Femur (tissue), 1 donor: ENCODE measurements around the gene ADK.
"Not testable (repeated sequence)": the region's sequence is repeated elsewhere in the genome, so short reads cannot be mapped to it uniquely, and the experiment has no call there.

Source experiments
- DNase-seq: peaks from one replicate; pipeline ENCODE4 v3.0.0-alpha.2; 2017

The ADK gene

DNA sequence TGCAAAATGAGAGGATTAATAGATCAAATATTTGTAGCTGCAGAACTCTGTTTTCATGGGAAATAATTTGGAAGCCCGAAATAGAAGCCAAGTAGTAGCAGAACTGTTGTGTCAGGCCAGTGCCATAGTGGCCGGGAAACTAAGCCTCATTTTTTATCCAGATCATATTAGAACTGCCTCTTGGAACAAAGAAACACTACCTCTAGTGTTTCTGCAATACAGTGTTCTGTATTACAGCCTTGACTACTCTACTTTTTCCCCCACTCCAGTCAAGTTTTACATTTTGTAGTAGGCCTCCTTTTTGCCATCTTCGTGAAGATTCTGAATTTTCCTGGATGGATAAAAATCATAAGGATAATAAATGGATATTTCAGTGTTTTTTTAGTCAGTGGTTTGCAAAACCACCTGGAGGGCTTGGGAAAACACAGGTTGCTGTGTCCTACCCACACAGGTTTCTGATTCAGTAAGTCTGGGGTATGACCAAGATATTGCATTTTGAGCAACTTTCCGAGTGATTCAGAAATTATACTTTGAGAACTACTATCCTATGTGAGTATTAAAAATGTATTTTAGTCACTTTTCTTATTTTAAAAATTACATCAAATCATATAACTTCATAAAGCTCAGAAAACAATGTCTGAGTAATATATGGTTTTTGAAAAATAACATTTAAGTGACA lies 349.1 kb downstream of the ADK start:
- no peak for DNase-seq

DNA sequence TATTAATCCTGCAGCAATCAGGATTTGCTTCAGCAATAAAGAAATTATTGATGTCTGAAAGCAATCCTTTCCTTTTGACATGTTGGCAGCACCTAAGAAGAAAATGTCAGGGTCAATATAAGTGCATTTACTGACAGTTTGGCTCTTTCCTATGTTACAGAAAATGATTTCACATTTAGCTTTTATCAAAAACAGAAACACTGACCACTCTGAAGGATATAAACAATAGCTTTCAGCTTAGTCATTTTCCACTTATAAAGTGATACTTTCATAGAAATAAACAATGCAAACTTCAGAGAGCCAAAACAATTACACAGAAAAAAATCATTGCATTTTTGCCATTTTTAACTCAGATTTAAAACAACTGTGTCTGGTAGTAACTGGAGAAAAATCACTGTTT lies 349.8 kb downstream of the ADK start:
- no peak for DNase-seq

DNA sequence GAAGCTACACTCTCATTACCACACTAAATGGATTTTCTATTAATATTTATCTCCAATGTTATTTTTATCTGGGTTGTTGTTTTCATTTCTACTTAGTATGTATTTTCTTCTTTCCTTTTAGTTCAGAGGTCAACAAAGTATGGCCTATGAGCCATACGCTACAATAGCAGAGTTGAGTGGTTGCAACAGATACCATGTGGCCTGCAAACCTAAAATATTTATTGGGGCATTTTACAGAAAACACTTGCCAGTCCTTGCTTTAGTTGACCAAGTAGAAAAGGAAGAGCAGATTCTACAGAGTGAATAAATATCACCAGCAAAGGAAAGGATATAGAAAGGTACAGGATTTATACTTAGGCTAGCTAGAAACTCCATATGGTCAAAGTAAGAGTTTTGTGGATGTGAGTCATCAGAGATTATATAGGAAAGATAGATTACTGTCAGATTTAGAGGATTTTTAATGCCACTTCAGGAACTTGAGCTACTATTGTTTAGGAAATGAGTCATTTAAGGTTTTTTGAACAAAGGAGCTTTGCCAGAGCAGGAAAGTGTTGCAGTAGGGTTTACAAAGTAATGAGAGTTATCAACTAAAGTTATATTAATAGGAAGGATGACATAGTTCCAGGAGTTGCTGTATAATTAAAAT lies 352.1 kb downstream of the ADK start:
- DNase-seq: no peak

DNA sequence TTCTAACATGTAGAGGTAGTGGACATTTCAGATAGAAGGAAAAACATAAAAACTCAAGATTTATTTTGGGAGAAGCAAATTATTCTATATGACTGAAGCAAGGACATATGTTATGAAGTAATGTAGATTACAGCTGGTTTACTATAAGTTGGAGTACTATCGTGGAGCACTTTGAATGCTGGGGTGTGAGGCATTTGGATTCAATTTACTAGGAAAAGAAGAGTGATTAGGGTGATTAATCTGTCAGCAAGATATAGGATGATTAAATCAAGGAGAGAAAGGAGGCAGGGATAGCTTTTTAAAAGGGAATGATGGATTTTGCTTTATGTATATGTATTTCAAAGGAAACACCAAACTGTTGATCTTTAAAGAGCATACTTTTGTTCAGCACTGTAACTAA lies 356.9 kb downstream of the ADK start:
- DNase-seq: no peak

DNA sequence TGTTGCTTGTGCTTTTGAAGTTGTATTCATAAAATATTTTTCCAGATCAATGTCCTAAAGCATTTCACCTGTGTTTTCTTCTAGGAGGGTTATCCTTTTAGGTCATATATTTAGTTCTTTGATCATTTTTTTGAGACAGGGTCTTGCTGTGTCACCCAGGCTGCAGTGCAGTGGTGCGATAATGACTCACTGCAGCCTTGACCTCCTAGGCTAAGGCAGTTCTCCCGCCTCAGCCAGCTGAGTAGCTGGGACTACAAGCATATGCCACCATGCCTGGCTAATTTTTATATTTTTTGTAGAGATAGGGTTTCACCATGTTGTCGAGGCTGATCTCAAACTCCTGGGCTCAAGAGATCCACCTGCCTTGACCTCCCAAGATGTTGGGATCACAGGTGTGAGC lies 359.6 kb downstream of the ADK start:
- no peak for DNase-seq

DNA sequence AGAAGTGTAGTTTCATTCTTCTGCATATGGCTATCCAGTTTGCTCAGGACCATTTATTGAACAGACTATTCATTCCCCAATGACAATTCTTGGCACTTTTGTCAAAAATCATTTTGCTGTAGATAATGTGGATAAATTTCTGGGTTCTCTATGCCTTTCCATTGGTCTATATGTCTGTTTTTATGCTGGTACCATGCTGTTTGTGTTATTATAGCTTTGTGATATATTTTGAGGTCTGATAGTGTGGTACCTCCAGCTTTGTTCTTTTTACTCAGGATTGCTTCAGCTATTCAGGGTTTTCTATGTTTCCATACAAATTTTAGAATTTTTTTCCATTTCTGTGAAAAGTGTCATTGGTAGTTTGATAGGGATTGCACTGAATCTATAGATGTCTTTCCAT lies 360.0 kb downstream of the ADK start:
- no peak for DNase-seq

DNA sequence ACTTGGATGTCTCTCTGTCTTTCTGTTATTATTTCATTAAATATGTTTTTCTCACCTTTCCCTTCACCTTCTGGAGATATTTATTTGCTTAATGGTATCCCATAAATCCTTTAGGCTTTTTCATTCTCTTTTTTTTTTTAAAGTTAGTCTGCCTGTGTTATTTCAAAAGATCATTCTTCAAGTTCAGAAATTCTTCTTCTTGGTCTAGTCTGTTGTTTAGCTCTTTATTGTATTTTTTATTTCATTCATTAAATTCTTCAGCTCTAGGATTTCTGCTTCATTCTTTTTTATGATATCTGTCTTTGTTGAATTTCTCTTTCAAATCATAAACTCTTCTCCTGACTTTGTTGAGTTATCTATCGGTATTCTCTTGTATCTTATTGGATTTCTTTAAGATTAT lies 363.3 kb downstream of the ADK start:
- no peak for DNase-seq

DNA sequence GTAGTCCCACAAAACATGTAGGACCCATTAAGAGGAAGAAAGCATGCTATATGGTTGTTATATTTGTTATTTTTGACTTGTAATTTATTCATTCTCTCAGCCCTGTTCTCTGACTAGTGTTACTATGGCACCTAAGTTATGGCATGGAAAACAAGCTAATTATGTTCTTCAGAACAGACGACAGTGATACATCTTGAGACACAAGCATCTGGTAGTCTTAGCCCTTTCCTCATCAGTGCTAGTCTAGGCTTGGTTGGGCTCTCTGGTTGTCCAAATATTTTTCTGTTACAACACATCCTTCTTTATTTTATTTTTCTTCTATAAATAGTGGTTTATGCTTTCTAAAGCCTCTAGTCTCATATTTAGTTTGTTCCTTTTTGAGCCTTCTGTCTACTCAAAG lies 367.0 kb downstream of the ADK start:
- DNase-seq: no peak

DNA sequence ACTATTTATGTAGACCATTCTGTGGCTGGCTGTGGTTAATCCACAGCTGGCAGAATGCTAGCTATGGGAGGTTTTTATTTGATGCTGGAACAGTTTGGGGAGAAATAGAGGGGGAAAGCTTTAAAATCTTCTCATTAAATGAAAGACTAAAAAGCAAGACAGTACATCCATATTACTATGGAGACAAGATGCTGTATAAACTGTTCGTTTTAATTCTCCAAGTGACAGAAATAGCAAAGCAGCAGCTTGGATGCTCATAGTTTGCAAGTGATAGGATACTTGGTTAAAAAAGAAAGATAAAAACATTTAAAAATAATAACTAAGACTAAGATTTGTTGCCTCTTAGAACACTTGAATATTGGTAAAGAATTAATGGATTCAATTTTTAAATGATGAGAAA lies 370.5 kb downstream of the ADK start:
- DNase-seq: no peak

DNA sequence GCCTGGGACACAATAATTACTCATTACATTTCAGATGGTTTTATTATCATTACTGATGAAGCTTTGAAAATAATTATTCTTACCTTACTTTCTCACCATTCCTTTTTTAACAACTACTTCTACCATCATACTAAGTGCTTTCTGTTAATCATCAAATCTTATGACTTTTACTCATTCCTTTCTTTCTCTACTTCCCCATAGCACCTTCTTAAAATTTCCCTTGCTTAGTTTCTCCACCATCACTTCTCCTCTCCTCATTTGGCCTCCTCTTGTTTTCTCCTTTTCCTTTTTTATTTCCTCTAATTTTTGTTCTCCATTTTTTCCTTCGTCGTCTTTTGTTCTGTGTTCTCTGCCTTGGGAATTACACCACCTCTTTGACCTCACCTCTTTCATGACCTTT lies 372.2 kb downstream of the ADK start:
- DNase-seq: no peak

DNA sequence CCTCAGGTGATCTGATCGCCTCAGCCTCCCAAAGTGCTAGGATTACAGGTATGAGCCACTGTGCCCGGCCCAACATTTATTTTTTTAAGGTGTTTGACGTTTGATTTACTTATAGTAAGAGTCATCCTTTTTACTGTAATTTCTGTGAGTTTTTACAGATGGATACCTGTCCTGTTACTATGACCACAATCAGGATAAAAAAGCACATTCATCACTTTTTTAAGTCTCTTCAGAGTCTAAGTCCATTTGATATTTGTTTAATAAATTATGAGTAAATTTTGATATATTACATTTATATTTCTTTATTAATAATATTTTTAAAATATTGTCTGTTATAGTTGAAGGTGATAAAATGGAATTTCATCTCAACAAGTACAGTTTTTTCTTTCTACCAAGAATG lies 374.9 kb downstream of the ADK start:
- DNase-seq: no peak

DNA sequence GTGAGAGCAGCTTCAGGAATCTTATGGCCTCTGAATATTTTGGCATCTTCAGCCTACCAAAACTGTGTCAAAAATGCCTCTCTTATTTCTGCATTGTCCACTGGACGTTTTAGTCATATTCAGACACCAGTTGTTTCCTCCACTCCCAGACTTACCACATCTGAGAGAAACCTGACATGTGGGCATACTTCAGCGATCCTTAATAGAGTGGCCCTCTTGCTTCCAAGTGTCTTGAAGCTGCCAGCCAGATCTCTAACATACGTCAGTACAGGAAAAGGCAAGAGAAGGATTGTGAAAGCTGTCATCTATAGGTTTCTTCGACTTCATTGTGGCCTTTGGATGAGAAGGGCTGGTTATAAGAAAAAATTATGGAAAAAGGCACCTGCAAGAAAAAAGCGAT lies 376.6 kb downstream of the ADK start:
- not testable (repeated sequence) for DNase-seq

DNA sequence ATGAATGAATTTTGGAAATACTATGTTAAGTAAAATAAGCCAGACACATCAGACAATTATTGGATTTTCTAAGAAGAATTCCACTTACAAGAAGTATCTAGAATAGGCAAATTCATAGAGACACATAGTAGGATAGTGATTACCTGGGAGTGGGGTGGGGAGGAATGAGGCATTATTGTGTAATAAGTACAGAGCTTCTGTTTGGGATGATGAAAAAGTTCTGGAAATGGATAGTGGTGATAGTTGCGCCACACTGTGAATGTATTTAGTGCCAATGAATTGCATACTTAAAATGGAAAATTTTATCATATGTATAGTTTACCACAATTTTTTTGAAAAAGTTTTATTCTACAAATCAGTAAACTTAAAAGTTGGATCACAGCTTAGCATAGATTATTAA lies 378.2 kb downstream of the ADK start:
- no peak for DNase-seq

DNA sequence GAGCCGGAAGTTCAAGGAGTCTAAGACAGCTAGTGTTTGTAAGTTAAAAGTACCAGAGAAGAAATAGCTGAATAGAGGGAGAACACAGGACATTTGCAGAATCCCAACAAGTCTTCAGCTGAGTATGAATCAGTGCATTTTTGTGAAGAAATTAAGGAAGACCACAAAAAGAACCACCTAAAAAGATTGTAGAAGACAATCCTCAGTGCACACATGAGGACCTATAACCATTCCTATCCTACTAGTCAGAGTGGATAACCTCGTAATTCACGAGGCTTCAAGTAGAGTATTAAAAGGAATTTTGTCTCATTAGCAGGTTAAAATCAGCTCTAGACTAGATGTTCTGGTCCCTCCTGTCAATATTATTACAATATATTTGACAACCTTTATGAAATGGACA lies 380.0 kb downstream of the ADK start:
- DNase-seq: no peak

DNA sequence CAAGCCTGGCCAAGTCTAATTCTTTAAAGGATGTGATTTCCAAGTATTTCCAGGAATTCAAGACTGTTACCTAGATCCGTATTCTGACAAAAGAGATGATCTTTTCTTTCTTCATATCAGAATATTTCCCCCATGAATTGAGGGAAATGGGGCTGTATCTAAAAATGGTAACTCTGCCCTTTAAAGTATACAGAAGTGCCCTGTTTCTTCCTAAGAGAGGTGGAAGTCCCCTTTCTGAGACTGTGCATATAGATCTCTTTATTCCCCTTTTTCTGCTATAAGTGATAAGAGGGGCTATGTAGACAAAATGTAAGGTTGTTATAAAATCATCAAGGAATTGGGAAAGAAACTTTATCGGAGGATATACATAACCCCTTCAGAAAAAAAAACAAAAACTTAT lies 388.3 kb downstream of the ADK start:
- no peak for DNase-seq

DNA sequence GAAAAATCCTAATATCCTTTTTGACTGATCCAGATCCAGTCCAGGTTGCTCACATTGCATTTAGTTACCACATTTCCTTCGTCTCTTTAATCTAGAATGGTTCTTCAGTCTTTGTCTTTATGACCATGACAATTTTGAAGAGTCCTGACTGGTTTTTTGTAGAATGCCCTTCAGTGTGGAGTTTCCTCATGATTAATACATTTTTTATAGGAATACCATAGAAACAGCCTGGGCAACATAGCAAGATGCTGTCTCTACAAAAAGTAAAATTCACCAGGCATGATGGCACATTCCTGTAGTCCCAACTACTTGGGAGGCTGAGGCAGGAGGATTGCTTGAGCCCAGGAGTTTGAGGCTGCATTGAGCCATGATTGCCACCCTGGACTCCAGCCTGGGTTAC lies 390.4 kb downstream of the ADK start:
- DNase-seq: no peak

DNA sequence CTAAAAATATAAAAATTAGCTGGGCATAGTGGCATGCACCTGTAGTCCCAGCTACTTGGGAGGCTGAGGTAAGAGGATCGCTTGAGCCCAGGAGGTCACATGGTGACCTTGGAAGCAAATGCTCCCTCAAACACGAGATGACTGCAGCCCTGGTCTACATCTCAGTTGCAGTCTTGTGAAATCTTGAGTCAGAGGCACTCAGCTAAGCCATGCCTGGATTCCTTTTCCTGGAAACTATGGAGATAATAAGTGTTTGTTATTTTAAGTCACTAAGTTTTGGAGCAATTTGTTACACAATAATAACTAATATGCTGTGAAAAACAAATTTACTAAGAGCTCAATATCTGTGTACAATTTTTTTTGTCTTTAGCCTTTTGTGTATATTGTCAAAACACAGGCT lies 391.1 kb downstream of the ADK start:
- DNase-seq: no peak

DNA sequence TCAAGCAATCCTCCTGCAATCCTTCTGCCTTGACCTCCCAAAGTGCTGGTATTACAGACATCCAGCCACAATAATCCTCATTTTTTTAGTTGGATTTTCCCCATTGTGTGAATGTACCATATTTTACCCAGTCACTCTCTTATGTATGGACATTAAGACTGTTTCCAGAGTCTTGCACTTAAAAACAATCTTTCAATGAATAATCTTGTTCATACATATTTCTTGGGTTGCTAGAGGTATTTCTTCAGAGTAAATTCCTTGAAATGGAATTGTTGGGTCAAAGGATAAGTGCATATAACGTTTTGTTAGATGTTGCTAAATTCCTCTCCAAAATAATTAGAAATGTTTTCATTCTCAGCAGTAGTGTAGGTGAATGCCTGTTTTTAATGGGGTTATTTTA lies 392.3 kb downstream of the ADK start:
- no peak for DNase-seq

DNA sequence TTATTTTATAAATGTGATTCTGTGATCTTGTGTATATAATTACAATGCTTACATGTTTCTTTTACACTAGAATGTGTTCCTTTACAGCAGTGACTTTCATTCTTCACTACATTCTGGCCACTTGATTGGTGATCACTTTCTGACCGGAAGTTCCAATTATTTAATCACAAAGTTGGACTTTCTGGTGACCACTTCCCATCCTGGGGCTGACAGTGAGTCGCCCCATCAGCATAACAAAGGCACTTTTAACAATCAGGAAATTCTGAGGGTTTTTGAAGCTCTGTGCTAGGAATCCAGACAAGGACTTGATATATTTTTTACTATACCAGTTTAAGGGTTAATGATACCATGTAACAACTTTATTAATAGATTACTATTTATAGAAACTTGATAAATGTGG lies 393.1 kb downstream of the ADK start:
- no peak for DNase-seq

DNA sequence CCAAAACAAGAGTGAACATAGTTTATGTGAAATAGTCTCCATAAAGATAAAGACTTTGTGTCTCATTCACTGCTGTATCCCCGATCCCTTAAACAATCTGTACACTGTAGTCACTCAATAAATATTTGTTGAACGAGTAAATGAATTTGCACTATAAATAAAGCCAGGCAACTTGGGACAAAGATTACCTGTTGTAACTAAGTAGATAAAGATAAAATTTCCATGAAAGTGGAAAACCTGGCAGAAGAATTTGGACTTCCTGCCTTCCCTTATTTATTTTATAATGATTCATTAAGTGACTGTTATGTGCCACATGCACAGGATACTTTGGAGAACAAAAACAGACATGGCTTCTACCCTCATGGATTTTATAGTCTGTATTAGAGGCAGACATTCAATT lies 397.7 kb downstream of the ADK start:
- no peak for DNase-seq

DNA sequence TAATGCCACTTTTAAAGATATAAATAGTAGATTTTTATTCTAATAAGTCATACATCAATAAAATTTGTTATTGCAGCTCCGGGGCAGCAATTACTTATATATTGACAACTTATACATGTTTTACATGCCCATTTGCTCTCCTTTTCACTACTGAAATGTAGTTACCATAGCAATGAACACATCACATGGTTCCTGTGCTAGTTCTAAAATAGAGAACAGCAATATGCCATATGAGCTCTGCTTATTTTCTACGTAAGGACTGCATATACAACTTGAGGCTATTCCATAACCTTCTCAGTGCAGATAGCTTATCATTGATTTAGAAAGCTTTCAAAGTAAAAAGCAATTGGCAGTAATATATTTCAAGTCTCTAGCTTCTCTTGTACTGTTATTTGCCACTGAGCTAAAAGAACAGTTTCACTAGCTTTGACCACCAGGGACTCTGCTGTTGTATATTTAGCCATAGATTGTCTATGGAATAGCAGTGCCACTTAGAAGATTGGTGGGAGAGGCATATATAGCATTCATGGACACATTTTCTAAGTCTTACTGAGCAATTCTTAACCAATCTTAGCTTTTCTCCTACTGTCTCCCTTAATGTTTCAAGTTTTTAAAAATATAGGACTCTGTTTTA lies 405.2 kb downstream of the ADK start:
- DNase-seq: no peak

DNA sequence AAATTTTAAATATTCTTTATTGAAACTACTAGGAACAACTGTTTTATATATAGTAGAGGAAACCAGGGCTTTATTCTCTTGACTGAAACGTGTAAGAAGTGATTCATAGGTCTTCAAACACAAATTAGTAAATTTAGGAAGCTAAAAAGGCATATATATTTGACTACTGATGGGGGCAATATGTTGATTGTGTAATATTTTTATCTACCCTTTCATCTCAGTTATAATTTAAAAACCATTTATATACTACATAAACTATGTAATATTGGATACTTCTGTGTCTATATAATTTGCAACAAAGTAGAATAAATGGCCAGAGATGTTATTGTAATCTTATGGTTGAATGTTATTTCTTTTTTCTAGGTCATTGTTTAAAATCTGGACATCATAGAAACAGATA lies 406.1 kb downstream of the ADK start:
- no peak for DNase-seq

DNA sequence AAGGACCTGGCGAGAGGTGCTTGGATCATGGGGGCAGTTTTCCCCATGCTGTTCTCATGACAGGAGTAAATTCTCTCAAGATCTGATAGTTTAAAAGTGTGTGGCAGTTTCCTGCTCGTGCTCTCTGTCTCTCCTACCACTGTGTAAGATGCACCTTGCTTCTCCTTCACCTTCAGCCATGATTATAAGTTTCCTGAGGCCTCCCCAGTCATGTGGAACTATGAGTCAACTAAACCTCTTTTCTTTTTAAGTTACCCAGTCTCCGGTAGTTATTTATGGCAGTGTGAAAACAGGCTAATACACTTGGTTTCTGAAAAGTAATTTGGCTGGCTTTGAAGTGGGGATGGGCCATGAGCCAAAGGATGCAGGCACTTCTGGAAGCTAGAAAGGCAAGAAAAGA lies 407.4 kb downstream of the ADK start:
- no peak for DNase-seq

DNA sequence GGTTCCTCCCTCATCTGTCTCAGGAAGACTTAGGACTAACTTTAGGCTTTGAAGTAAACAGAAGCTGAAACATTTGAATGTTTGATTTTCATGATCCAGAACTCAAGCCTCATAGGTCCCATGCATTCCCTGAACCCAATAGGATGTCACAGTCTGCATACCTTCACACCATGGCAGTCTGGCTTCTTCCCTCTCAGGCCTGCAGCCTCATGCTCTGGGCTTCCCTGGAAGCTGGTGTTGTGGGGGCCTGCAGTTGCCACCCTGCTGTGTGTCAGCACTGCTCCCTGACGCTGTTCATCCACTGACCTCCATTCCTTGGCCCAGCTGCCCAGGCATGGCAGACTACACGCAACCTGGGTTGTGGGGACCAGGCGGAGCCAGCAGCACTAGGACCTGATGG lies 407.9 kb downstream of the ADK start:
- no peak for DNase-seq

DNA sequence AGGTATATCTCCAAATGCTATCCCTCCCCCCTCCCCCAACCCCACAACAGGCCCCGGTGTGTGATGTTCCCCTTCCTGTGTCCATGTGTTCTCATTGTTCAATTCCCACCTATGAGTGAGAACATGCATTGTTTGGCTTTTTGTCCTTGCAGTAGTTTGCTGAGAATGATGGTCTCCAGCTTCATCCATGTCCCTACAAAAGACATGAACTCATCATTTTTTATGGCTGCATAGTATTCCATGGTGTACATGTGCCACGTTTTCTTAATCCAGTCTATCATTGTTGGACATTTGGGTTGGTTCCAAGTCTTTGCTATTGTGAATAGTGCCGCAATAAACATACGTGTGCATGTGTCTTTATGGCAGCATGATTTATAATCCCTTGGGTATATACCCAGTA lies 417.9 kb downstream of the ADK start:
- not testable (repeated sequence) for DNase-seq
